ENCODE results near the gene SLITRK4.

- no peak for TF ChIP-seq GATA4 (IDR thresholded peaks at IDR 0.05; ENCODE audit: borderline replicate concordance, low read depth)
- TF ChIP-seq ZNF704 (CRISPR knock-in tag; IDR thresholded peaks at IDR 0.05; ENCODE audit: borderline replicate concordance) = no peak
- no peak for TF ChIP-seq ZBTB7B (CRISPR knock-in tag; IDR thresholded peaks at IDR 0.05)
- no peak for TF ChIP-seq RAD21 (CRISPR knock-in tag; IDR thresholded peaks at IDR 0.05)
- no peak for TF ChIP-seq ZBTB44 (CRISPR knock-in tag; IDR thresholded peaks at IDR 0.05)
- no peak for TF ChIP-seq MXD4 (CRISPR knock-in tag; IDR thresholded peaks at IDR 0.05)
- no peak for TF ChIP-seq CBX1 (IDR thresholded peaks at IDR 0.05; ENCODE audit: low read depth)
- TF ChIP-seq FOXP4 (CRISPR knock-in tag; IDR thresholded peaks at IDR 0.05) = no peak
- no peak for TF ChIP-seq HINFP (CRISPR knock-in tag; IDR thresholded peaks at IDR 0.05; ENCODE audit: low read depth)
- no peak for TF ChIP-seq POLR2A (IDR thresholded peaks at IDR 0.05; ENCODE audit: insufficient read depth in 1 of 2, low read depth in 2 of 2, low read length in 2 of 2)
- no peak for TF ChIP-seq CTCF (CRISPR knock-in tag; IDR thresholded peaks at IDR 0.05)
Observed at GRCh38 chrX:143661286-143661685, 25.4 kb upstream of the SLITRK4 start.

All from HepG2 (cell line).